ENCODE data around the gene KRTAP17-1.

The KRTAP17-1 gene

DNA sequence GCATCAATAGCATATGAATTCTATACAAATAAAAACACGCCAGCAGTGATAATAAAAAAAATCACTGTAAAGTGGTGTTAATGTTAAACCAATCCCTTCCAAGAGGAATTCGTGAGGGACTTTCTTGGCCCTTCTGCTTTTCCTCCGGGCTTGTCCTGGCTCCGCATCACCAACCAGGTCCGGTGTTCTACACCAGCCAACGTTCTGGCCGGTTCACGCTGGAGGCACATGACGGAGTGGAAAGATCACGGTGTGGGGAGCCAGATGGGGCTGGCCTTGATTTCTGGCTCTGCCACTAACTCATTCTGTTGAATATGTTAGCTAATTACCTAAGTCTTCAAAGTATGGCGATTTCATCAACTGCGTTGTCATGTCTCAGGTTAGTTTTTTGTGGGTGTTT, 11.4 kb downstream of the KRTAP17-1 start:
- TF ChIP-seq, protein P1, sequence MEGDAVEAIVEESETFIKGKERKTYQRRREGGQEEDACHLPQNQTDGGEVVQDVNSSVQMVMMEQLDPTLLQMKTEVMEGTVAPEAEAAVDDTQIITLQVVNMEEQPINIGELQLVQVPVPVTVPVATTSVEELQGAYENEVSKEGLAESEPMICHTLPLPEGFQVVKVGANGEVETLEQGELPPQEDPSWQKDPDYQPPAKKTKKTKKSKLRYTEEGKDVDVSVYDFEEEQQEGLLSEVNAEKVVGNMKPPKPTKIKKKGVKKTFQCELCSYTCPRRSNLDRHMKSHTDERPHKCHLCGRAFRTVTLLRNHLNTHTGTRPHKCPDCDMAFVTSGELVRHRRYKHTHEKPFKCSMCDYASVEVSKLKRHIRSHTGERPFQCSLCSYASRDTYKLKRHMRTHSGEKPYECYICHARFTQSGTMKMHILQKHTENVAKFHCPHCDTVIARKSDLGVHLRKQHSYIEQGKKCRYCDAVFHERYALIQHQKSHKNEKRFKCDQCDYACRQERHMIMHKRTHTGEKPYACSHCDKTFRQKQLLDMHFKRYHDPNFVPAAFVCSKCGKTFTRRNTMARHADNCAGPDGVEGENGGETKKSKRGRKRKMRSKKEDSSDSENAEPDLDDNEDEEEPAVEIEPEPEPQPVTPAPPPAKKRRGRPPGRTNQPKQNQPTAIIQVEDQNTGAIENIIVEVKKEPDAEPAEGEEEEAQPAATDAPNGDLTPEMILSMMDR (IDR thresholded peaks at IDR 0.05; ENCODE audit: low read depth, low read length) = no peak
- Histone ChIP-seq H3K36me3 (no peaks in the 10 kb centered on the region), H3K27me3 (ENCODE audit: insufficient read depth, low read depth, severe bottlenecking) (peaks cover 96% of the 10 kb centered on the region), H3K9me3 (ENCODE audit: severe bottlenecking) (peaks cover 3% of the 10 kb centered on the region), H3K27ac (no peak overlapping the region), H3K4me3 (ENCODE audit: low read depth, low read length) (no peak overlapping the region)
- no peak for DNase-seq

DNA sequence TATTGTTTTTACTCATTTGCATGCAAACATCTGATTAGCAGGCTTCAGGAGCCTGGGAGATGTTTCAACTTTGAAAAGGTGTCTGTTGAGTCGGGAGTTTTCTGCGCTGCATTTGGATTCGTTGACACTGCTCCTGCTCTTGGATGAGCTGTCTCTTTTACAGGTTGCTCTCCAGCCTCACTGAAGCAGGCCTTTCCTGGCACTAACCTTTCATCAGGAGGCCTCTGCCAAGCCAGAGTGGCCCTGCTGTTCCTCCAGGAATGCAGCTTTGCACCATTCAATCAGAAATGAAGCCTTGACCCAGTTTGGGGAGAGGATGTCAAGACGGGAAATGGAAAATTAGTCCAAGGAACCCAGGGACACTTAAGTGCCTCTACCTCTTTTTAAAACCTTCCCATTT, 12.5 kb downstream of the KRTAP17-1 start:
- Histone ChIP-seq H3K27ac (no peak overlapping the region), H3K27me3 (ENCODE audit: insufficient read depth, low read depth, severe bottlenecking) (peaks cover 96% of the 10 kb centered on the region), H3K36me3 (no peaks in the 10 kb centered on the region), H3K4me3 (ENCODE audit: low read depth, low read length) (no peak overlapping the region), H3K9me3 (ENCODE audit: severe bottlenecking) (peaks cover 3% of the 10 kb centered on the region)
- TF ChIP-seq, protein P1 (IDR thresholded peaks at IDR 0.05; ENCODE audit: low read depth, low read length) = no peak
- no peak for DNase-seq

DNA sequence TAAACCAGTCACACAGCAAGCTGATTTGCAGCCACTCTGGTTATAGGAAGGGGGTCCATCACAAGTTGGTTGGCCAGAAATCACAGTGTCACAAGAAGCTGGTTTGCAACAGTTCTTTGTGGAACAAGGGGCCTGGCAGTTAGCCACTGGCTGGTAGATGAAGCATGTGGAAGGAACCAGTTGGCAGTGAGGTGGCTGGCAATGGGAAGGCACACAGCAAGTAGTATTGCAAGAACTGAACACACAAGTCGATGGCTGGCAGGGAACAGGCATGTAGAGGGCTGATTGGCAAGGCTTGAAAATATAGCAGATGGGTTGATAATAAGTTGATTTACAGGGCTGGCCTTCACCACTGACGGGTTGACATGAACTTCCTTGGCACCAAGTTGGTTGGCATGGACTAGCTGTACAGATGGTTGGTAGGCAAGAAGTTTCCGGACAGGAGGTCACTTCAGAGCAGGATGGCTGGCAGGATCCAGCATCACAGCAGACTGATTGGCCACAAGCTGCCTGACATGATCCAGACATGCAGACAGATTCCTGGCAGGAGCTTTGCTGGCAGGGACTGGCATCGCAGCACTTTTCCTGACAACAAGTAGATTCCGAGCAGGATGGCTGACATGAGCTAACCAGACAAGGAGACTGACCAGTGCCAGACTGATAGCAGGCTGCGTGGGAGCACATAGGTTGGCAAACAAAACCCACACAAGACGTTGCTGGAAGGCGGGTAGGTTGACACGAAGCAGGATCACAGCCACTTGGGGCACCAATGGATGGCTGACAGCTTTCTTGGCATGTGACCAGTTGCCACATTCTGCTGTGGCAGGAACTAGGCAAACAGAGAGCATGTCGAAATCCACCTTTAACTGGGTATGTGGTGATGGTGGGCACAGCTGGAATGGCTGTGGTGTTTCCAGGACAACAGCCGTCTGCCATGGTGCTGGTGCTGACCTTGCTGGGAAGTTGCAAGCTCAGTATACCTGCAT, 13.3 kb downstream of the KRTAP17-1 start, which contains the start of gene KRTAP29-1:
TSS of gene KRTAP29-1 (minus strand) at position 936 of the 986 bp plus-strand sequence. CDS start at position 936, 0 bp downstream.
- Histone ChIP-seq H3K36me3 (no peaks in the 10 kb centered on the region), H3K4me3 (ENCODE audit: low read depth, low read length) (no peak within 1 kb of the TSS), H3K9me3 (ENCODE audit: severe bottlenecking) (peaks cover 3% of the 10 kb centered on the region), H3K27ac (no peak within 1 kb of the TSS), H3K27me3 (ENCODE audit: insufficient read depth, low read depth, severe bottlenecking) (peaks cover 94% of the 10 kb centered on the region)
- DNase-seq = no peak
- TF ChIP-seq, protein P1 (IDR thresholded peaks at IDR 0.05; ENCODE audit: low read depth, low read length) = no peak

DNA sequence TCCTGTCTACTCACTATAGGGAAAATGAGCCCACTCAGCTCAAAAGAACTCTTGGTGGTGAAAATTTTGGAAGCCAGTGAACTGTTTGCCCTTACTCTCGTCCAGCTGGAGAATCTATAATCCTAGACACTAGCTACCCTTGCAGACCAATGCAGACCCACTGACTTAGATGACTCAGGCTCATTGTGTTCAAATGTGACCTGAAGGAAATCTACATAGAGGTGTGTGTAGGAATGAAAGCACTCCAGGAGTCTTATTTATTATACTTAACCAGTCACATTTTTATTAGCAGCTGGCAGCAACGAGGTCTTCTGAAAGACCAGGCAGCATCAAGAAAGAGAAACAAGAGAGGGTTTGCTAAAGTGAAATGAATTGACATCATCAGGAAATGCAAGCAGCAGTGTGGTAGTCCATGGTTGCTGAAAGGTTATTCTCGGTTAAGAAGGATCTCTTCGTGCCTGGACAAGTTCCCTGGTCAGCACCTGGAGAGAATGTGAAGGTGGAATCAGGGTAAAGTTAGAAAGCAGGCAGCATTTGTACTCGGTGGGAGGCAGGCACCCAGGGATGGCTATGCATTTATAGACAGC, 14.2 kb downstream of the KRTAP17-1 start:
- H3K4me3 ChIP-seq (ENCODE audit: low read depth, low read length) = no peak overlapping the region
- no peak overlapping the region for H3K27ac ChIP-seq
- no peak for DNase-seq
- peaks cover 3% of the 10 kb centered on the region for H3K9me3 ChIP-seq (ENCODE audit: severe bottlenecking)
- H3K27me3 ChIP-seq (ENCODE audit: insufficient read depth, low read depth, severe bottlenecking) = peaks cover 92% of the 10 kb centered on the region
- no peaks in the 10 kb centered on the region for H3K36me3 ChIP-seq
- TF ChIP-seq, protein P1 (IDR thresholded peaks at IDR 0.05; ENCODE audit: low read depth, low read length) = no peak

DNA sequence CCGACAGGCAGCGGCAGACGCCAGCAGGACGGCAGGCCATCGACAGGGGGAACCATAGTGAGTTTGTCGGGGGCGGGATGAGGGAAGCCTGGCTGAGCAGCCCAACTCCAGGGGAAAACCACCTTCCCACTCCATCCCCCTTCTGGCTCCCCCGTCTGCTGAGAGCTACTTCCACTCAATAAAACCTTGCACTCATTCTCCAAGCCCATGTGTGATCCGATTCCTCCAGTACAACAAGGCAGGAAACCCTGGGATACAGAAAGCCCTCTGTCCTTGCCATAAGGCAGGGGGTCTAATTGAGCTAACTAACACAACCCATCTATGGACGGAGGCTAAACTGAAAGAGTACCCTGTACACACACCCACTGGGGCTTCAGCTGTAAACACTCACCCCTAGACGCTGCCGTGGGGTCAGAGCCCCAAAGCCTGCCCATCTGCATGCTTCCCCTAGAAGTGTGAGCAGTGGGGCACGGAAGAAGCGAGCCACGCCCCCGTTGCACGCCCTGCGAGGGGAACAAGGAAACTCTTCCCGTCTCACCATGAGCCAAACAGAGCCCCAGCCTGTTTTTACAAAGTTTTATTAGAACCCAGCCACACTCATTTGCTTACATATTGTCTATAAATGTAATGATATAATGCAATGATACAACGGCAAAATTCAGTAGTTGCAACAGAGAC, 16.9 kb downstream of the KRTAP17-1 start:
- H3K9me3 ChIP-seq (ENCODE audit: severe bottlenecking) = peaks cover 3% of the 10 kb centered on the region
- peaks cover 89% of the 10 kb centered on the region for H3K27me3 ChIP-seq (ENCODE audit: insufficient read depth, low read depth, severe bottlenecking)
- no peaks in the 10 kb centered on the region for H3K36me3 ChIP-seq
- H3K4me3 ChIP-seq (ENCODE audit: low read depth, low read length) = no peak overlapping the region
- TF ChIP-seq, protein P1 (IDR thresholded peaks at IDR 0.05; ENCODE audit: low read depth, low read length) = no peak
- no peak overlapping the region for H3K27ac ChIP-seq
- DNase-seq = no peak
